GM19193 (cell line): Measurements from ENCODE around the gene TNC.

Source experiments
- POLR2A ChIP-seq: IDR thresholded peaks from 4 replicates; pipeline ENCODE4 v1.6.1; 2011; ENCODE audit not compliant: insufficient read depth, insufficient read length; ENCODE audit errors: extremely low read depth

The TNC gene

DNA sequence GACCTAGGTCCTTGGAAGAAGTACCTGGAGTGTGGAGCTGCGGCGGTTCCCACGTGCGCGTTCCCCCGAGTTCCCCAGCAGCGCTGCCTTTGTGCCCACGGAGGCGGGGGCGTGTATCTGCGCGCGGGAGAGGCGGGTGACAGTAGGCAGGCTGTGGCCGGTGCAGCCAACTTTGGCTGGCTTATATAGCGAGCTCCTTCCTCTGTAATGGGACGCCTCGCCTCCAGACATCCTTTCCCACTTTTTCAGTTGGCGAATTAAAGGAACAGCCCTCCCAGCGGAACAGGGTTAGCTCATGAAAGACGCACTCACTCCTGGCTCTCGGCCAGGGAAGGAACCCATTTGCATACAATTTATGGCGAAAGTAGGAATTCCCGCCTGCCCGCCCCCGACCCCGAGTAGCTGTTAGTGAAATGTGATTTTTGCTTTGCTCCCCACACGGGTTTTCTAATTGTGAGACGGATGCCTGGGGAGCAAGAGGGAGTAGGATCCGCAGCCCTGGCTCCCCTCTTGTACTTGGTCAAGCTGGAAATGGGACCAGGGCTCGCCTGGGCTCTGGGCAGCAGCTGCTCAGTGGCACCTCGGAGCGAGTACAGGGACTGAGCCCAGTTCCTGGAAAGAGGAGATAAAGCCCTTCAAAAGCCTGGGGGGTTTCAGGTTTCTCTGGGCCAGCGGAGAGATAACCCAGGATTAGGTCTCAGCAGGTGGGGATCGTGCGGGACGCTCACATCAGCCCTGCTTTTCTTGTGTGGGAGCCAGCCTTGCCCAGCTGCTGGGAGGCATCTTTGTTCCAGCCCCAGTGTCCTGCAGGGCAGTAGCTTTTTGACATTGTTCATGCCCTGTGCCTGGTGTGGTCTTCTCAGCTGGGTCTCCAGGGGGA, at the start of gene TNC:
Gene TNC, minus strand, starts transcription at position 159 of the 880 bp plus-strand sequence. CDS start 27,139 bp downstream, outside the sequence.
- no peak for TF ChIP-seq POLR2A

- no peak for TF ChIP-seq POLR2A
Observed at GRCh38 chr9:115167175-115167574, 49.2 kb upstream of the TNC start.

DNA sequence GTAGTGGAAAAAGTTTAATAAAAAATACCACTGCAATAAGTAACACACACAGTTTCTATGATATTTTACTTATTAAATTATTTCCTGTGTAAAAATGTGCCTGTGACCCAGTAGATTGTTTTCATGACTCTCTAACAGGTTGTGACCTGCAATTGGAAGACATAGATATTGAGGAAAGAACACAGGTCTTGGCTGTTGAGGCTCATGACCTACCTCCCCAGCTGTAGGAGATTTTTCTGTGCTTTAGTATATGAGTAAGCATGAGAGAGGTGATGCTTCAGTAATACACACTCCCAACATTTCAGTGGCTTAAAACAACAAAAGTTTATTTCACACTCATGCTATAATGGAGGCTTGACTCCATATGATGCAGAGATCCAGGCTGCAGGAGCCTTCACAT, 47.3 kb upstream of the TNC start:
- no peak for TF ChIP-seq POLR2A

DNA sequence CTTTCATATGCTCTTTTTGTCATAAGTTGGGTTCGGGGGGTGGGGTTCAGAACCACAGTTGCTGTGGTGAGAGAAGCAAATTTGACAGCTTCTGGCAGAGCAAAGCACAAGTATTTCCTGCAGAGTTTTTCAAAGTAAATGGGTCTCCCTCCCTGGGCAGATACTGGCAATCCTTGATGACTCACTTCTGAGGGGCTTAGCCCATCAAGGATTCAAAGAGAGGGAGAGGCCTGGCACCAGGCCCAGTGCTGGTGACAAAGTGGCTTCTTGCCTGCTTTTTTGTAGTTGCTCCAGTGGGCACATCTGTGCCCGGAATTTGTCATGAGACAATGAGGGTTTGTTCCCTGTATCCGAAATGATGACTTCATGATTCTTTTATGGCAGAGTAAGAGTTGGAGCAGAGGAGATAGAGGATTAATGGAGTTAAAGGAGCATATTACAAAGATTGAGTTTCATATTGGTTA, 46.6 kb upstream of the TNC start:
- no peak for TF ChIP-seq POLR2A

DNA sequence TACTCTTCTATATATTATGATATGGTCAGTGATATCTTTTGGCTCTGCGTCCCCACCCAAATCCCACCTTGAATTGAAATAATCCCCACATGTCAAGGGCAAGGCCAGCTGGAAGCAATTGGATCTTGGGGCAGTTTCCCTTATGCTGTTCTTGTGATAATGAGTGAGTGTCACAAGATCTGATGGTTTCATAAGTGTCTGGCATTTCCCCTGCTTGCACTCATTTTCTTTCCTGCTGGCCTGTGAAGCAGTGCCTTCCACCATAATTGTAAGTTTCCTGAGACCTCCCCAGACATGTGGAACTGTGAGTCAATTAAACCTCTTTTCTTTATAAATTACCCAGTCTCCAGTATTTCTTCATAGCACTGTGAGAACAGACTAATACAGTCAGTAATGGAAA, 45.0 kb upstream of the TNC start:
- no peak for TF ChIP-seq POLR2A

- TF ChIP-seq POLR2A = no peak
Observed at GRCh38 chr9:115161446-115161845, 43.5 kb upstream of the TNC start.

- no peak for TF ChIP-seq POLR2A
Observed at GRCh38 chr9:115158661-115159481, 40.9 kb upstream of the TNC start.

GRCh38 chr9:115157245-115157674, 39.3 kb upstream of the TNC start:
- TF ChIP-seq POLR2A = no peak

DNA sequence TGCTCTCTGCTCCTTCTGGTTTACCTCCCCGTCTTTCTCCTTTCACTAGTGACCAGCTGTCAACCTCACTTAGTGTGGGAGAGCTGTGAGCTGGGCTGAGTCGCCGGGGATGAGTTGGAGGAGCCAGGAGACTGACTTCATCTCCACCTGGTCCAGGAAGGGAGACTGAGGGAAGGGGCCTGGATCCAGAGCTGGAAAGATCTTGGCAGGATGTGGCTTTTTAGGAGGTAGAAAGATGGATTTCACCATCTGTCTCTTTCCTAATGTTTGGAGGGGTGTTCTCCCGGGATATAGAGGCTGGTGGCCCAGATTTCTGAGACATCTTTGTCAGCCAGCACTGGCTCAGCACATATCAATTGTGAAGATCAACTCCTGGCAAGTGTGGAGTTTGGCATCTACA, 37.1 kb upstream of the TNC start:
- no peak for TF ChIP-seq POLR2A

- TF ChIP-seq POLR2A = no peak
Observed at GRCh38 chr9:115154617-115155016, 36.7 kb upstream of the TNC start.

- TF ChIP-seq POLR2A = no peak
Observed at GRCh38 chr9:115152281-115152820, 34.4 kb upstream of the TNC start.

GRCh38 chr9:115148721-115149120, 30.8 kb upstream of the TNC start:
- no peak for TF ChIP-seq POLR2A

DNA sequence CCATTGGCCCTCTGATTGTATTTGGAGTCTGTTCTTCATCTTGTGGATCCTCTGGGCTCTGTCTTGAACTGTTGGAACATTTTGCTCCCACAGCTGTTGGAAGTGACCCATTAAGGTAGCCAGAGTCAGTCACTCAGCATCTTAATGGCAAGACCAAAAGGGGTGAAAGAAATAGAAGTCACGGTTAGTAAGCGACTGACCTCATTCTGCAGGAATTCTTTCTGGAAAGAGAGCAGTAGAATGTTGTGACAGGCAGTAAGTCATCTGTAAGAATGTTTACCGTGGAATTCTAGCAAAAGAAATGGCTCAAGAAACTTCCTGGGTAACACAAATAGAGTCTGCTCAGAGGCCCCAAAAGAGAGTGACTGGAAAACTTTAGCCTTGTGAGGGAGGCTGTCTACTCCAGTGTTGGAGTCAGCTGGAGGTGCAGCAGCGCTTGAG, 28.6 kb upstream of the TNC start:
- no peak for TF ChIP-seq POLR2A

- TF ChIP-seq POLR2A = no peak
Observed at GRCh38 chr9:115144706-115145105, 26.7 kb upstream of the TNC start.

DNA sequence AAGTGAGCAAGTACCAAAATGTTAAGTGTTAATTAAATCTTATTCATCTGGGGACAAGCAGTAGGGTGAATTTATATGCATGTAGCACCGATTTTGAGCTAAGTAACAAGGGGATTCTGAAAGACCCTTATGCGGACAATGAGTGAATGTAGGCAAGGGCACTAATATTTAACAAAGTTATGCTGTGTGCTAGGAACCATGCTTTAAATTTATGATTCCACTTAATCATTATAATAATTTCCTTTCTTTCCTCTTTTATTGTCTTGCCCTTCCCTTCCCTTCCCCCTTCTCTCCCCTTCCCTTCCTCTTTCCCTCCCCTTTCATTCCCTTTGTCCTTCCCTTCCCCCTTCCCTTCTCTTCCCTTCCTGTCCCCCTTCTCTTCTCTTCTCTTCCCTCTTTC, 25.7 kb upstream of the TNC start:
- TF ChIP-seq POLR2A = no peak
